Thyroid gland (tissue), 4 donors: ENCODE results near the gene PTPN6.

Experiments used
- CTCF ChIP-seq, 6 experiments: fragments of 200-600 bp in 3 of 6; fragments of 450-650 bp in 3 of 6; sonication (generic) in 3 of 6; IDR thresholded peaks; one replicate each; pipeline ENCODE4 v1.5.1; 2016 to 2019; ENCODE audit warnings: antibody characterized with exemption in 6 of 6, mild to moderate bottlenecking in 2 of 6, inconsistent platforms in 1 of 6, moderate library complexity in 1 of 6
- POLR2A ChIP-seq, 2 donors: fragments of 450-650 bp; IDR thresholded peaks; one replicate each; pipeline ENCODE4 v1.6.1; 2017; ENCODE audit warnings: antibody characterized with exemption in 2 of 2, mild to moderate bottlenecking in 2 of 2, moderate library complexity in 1 of 2

GRCh38 chr12:6935371-6936193 is 15.6 kb upstream of the PTPN6 start:
- TF ChIP-seq CTCF (IDR thresholded peaks at IDR 0.05) (no peak), POLR2A (IDR thresholded peaks at IDR 0.05) (no peak)
